GM12878 (cell line): ENCODE data around the gene GARIN5A. TPM values are rescaled to one million over a fixed set of nuclear protein-coding genes. Genes with fewer than 3 reads are reported as not detected.

Experiments
- ATAC-seq: fragments of 200-7000 bp; cut with Tn5 transposase; 3 replicates; pipeline ENCODE4 v1.9.1; 2020; ENCODE audit warnings: mild to moderate bottlenecking, moderate library complexity
- BruUV-seq: library from RNA; stranded (reverse); fragments of 400-500 nt; replicated peaks from 2 replicates; lab custom pipeline; 2021; lab: Mats Ljungman, UMichigan
- CTCF ChIA-PET: fragments of 300-600 bp; sonication (Branson Sonifier 250); formaldehyde crosslinking; extraction: SDS; loops from one replicate; lab custom pipeline; 2021; ENCODE audit warnings: inconsistent platforms; lab: Yijun Ruan, JAX
- POLR2A ChIA-PET: fragments of 350-600 bp; formaldehyde crosslinking; extraction: SDS; loops from one replicate; lab custom pipeline; 2021; ENCODE audit warnings: inconsistent platforms; lab: Charles Lee
- RAD21 ChIA-PET: fragments of 300-600 bp; sonication (Branson Sonifier 250); formaldehyde crosslinking; loops from one replicate; lab custom pipeline; 2023; ENCODE audit warnings: antibody characterized with exemption; ENCODE audit not compliant: unreplicated experiment; lab: Charles Lee
- SMC1A ChIA-PET: fragments of 300-600 bp; sonication (Branson Sonifier 250); formaldehyde crosslinking; loops from one replicate; lab custom pipeline; 2023; ENCODE audit not compliant: unreplicated experiment, uncharacterized antibody; lab: Charles Lee
- DNase-seq: peaks from one replicate; pipeline ENCODE4 v3.0.0-alpha.2; 2011; ENCODE audit warnings: low read depth, low spot score
- FAIRE-seq: peaks from 3 replicates; lab custom pipeline; 2011; peaks lifted over from hg19 to GRCh38; lab: Jason Lieb, UNC
- H2AFZ ChIP-seq: 2 replicates; pipeline ENCODE4 v1.6.0; 2011; ENCODE audit warnings: low read depth, low read length, control low read depth; ENCODE audit not compliant: control insufficient read depth
- H3K27ac ChIP-seq: 2 replicates; pipeline ENCODE4 v1.5.1; 2011; ENCODE audit warnings: control low read depth; ENCODE audit not compliant: control insufficient read depth, insufficient read depth
- H3K27me3 ChIP-seq, 2 experiments: replicated peaks in 1 of 2; 2 replicates each; pipeline versions ENCODE4 v1.6.0 to v1.6.1; 2011; ENCODE audit warnings: low read length in 1 of 2; ENCODE audit not compliant: control insufficient read depth in 2 of 2, insufficient read depth in 2 of 2
- H3K36me3 ChIP-seq, 2 experiments: 2 replicates each; pipeline ENCODE4 v1.5.1; 2011; ENCODE audit warnings: low read length in 1 of 2; ENCODE audit not compliant: control insufficient read depth in 2 of 2, insufficient read depth in 2 of 2
- H3K4me1 ChIP-seq: 2 replicates; pipeline ENCODE4 v1.6.1; 2011; ENCODE audit warnings: mild to moderate bottlenecking, low read length, moderate library complexity, mixed read lengths; ENCODE audit not compliant: control insufficient read depth, insufficient read depth
- H3K4me2 ChIP-seq: 2 replicates; pipeline ENCODE4 v1.6.0; 2011; ENCODE audit warnings: control low read depth; ENCODE audit not compliant: control insufficient read depth, insufficient read depth
- H3K4me3 ChIP-seq: fragments of 200-600 bp; sonication (generic); 2 replicates; pipeline ENCODE4 v1.5.1; 2016
- H3K79me2 ChIP-seq: 2 replicates; pipeline ENCODE4 v1.6.0; 2011; ENCODE audit warnings: low read length; ENCODE audit not compliant: control insufficient read depth, insufficient read depth
- H3K9ac ChIP-seq: 2 replicates; pipeline ENCODE4 v1.8.0; 2011; ENCODE audit warnings: low read length, control low read depth, mixed read lengths; ENCODE audit not compliant: control insufficient read depth, insufficient read depth
- H3K9me3 ChIP-seq: replicated peaks from 3 replicates; pipeline ENCODE4 v1.5.1; 2011; ENCODE audit warnings: mild to moderate bottlenecking, low read length; ENCODE audit not compliant: control insufficient read depth, insufficient read depth
- H4K20me1 ChIP-seq: 2 replicates; pipeline ENCODE4 v1.6.0; 2011; ENCODE audit not compliant: control insufficient read depth, insufficient read depth
- CBX5 ChIP-seq: sonication (generic); IDR thresholded peaks from 2 replicates; pipeline ENCODE4 v1.6.1; 2016; ENCODE audit warnings: low read depth, moderate library complexity, mild to moderate bottlenecking, inconsistent platforms
- FOXK2 ChIP-seq: fragments of 450-650 bp; IDR thresholded peaks from 2 replicates; pipeline ENCODE4 v1.6.1; 2017; ENCODE audit warnings: mild to moderate bottlenecking, moderate library complexity
- JUNB ChIP-seq: IDR thresholded peaks from 2 replicates; pipeline ENCODE4 v1.6.1; 2016; ENCODE audit warnings: antibody characterized with exemption, mild to moderate bottlenecking
- PAX8 ChIP-seq: fragments of 450-650 bp; IDR thresholded peaks from 2 replicates; pipeline ENCODE4 v1.6.1; 2017; ENCODE audit warnings: mild to moderate bottlenecking, moderate library complexity
- POLR2A ChIP-seq: IDR thresholded peaks from 2 replicates; pipeline ENCODE4 v1.6.1; 2011; ENCODE audit warnings: low read depth, mild to moderate bottlenecking, low read length
- SMC3 ChIP-seq: IDR thresholded peaks from 2 replicates; pipeline ENCODE4 v1.6.1; 2011; ENCODE audit warnings: low read length, improper control_type of control experiment, borderline replicate concordance
- WGBS: methylation state at CpG from one replicate; pipeline ENCODE4 v1.1.6; 2016; ENCODE audit warnings: low lambda C conversion rate; ENCODE audit not compliant: insufficient replicate concordance, insufficient coverage; ENCODE audit errors: missing lambda C conversion rate; 5-methylcytosine and 5-hydroxymethylcytosine counted together
- in situ Hi-C: fragments of 300-500 bp; cut with MboI; formaldehyde crosslinking; loops from 9 replicates; pipeline ENCODE4 v1.14.3; 2018; ENCODE audit warnings: mixed read lengths
- intact Hi-C: fragments of 100-400 bp; cut with micrococcal nuclease; formaldehyde crosslinking; loops from one replicate; pipeline ENCODE4 v1.14.2; 2022; ENCODE audit not compliant: unreplicated experiment
- polyA plus RNA-seq, 11 experiments: library from polyadenylated mRNA; depleted of rRNA in 4 of 11; unstranded in 6 of 11; stranded (reverse) in 5 of 11; fragments of >200 nt; fragmentation: Nextera tagmentation in 4 of 11; fragmentation: Illumina TruSeq in 1 of 11; extraction: Ambion mirVana in 4 of 11; extraction: Trizol in 1 of 11; gene quantifications; 1 replicate in 1 of 11; 2 replicates in 10 of 11; pipeline versions ENCODE4 v1.2.1 to v1.2.3, GENCODE V29; 2011 to 2016; ENCODE audit warnings: inconsistent platforms in 2 of 11, missing spikeins in 2 of 11, low read depth in 1 of 11
- total RNA-seq, 4 experiments: library from RNA; depleted of rRNA in 3 of 4; stranded (reverse); fragments of >200 nt in 3 of 4; fragmentation: Illumina TruSeq in 1 of 4; extraction: Trizol in 1 of 4; gene quantifications; 2 replicates each; pipeline versions ENCODE4 v1.2.1 to v1.2.3, GENCODE V29; 2013 to 2021
- TF ChIP-seq, protein P1 (sequence below): IDR thresholded peaks from 2 replicates; pipeline ENCODE4 v1.6.1; 2012; ENCODE audit warnings: low read depth, low read length, improper control_type of control experiment
- TF ChIP-seq, protein P2 (sequence below): fragments of 450-650 bp; IDR thresholded peaks from 2 replicates; pipeline ENCODE4 v1.6.1; 2018; ENCODE audit warnings: mild to moderate bottlenecking, low read depth, moderate library complexity; ENCODE audit not compliant: partially characterized antibody

GARIN5A gene
- total and polyA plus RNA-seq, 10 of the 15 experiments (the other 5 are each of a cell fraction or from before 2014, with no cell fraction given) = 0.18 to 1.2 (median 0.24) TPM; not detected in 6

DNA sequence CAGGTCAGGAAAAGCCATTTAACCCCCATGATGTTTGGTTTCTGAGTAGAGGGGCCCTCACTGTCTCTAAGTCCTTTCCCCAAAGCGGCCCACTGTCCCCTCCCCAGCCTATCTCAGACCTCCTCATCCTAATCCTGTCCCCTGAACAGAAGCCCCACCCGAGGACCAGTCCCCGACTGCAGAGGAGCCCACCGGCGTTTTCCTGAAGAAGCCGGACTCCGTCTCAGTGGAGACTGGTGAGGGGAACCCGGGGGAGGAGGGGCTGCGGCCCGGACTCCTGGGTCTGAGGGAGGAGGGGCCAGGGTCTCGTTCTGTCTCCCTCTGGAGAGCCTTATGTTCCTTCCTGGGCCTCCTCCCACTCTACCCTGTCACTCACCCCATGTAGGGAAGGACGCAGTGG, 41.0 kb downstream of the GARIN5A start:
- intact Hi-C loops (no loop called here), in situ Hi-C loops (no loop called here)
- CTCF ChIA-PET = no interaction called here
- Histone ChIP-seq H3K79me2 (no peaks in the 10 kb centered on the region), H3K9ac (no peak overlapping the region), H3K9me3 (no peaks in the 10 kb centered on the region), H3K4me2 (no peak overlapping the region), H3K4me3 (no peak overlapping the region), H2AFZ (no peak overlapping the region), H3K36me3 (no peaks in the 10 kb centered on the region), H3K4me1 (peaks cover 29% of the 10 kb centered on the region), H4K20me1 (no peaks in the 10 kb centered on the region), H3K27ac (no peak overlapping the region), H3K27me3 (peaks cover 0 to 4% of the 10 kb centered on the region in 2 experiments; a peak in 1 of 4 replicates)
- DNase-seq (no peak), FAIRE-seq (no peak), ATAC-seq (no peak)
- SMC1A ChIA-PET = no interaction called here
- no TSS peak for BruUV-seq
- RAD21 ChIA-PET = no interaction called here
- 66% methylated on average over 12 of the region's 12 CpGs for WGBS
- POLR2A ChIA-PET = no interaction called here
- TF ChIP-seq, protein P1, sequence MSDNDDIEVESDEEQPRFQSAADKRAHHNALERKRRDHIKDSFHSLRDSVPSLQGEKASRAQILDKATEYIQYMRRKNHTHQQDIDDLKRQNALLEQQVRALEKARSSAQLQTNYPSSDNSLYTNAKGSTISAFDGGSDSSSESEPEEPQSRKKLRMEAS = no peak
- no peak for TF ChIP-seq JUNB
- TF ChIP-seq, protein P2, sequence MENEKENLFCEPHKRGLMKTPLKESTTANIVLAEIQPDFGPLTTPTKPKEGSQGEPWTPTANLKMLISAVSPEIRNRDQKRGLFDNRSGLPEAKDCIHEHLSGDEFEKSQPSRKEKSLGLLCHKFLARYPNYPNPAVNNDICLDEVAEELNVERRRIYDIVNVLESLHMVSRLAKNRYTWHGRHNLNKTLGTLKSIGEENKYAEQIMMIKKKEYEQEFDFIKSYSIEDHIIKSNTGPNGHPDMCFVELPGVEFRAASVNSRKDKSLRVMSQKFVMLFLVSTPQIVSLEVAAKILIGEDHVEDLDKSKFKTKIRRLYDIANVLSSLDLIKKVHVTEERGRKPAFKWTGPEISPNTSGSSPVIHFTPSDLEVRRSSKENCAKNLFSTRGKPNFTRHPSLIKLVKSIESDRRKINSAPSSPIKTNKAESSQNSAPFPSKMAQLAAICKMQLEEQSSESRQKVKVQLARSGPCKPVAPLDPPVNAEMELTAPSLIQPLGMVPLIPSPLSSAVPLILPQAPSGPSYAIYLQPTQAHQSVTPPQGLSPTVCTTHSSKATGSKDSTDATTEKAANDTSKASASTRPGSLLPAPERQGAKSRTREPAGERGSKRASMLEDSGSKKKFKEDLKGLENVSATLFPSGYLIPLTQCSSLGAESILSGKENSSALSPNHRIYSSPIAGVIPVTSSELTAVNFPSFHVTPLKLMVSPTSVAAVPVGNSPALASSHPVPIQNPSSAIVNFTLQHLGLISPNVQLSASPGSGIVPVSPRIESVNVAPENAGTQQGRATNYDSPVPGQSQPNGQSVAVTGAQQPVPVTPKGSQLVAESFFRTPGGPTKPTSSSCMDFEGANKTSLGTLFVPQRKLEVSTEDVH = no peak
- TF ChIP-seq POLR2A = no peak
- no peak for TF ChIP-seq SMC3
- no peak for TF ChIP-seq FOXK2
- TF ChIP-seq PAX8 = no peak
- no peak for TF ChIP-seq CBX5
